ENCODE data around the gene CXCR6.

CXCR6 gene

DNA sequence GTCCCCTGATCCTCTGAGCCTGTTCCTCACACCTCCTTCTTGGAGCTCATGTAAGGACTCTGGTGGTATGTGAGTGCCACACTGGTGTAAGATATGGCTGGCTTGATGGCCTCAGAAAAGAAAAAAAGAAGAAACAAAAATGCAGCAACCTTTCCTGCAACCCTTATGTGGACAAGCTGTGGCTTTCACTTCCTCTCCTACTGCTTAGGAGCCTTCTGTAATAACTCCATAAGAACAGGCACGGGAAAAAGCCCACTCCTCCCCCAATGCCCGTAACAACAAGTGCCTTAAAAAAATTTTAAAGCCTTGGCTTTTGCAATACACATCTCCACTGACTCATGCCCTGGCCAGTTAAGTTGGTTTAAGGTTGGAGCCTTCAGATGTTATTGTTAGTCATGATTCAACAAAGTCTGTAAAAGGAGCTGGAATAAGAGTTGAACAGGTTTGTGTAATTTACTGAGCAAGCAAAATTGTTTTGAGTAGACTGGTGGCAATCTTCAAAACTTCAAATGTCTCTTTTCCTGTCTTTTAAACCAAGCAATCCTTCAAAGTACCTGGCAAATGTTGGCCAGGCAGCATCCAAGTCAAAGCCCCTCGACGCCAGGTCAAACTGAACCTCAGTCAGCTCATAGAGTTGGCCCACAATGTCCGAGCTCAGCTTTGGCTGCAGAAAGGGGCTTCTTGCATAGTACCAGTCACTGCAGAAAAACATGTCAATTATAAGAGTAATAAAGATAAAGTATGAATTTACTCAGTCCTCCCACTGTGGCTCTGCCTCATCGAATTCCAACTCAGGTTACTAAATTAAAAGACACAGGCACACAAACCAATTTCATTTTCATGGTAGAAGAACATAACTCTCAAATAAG, 29.5 kb downstream of the CXCR6 start:
- no peak for DNase-seq

GRCh38 chr3:45974686-45975085, 31.4 kb downstream of the CXCR6 start:
- no peak for DNase-seq

- no peak for DNase-seq
Observed at GRCh38 chr3:45975686-45976085, 32.4 kb downstream of the CXCR6 start.

DNA sequence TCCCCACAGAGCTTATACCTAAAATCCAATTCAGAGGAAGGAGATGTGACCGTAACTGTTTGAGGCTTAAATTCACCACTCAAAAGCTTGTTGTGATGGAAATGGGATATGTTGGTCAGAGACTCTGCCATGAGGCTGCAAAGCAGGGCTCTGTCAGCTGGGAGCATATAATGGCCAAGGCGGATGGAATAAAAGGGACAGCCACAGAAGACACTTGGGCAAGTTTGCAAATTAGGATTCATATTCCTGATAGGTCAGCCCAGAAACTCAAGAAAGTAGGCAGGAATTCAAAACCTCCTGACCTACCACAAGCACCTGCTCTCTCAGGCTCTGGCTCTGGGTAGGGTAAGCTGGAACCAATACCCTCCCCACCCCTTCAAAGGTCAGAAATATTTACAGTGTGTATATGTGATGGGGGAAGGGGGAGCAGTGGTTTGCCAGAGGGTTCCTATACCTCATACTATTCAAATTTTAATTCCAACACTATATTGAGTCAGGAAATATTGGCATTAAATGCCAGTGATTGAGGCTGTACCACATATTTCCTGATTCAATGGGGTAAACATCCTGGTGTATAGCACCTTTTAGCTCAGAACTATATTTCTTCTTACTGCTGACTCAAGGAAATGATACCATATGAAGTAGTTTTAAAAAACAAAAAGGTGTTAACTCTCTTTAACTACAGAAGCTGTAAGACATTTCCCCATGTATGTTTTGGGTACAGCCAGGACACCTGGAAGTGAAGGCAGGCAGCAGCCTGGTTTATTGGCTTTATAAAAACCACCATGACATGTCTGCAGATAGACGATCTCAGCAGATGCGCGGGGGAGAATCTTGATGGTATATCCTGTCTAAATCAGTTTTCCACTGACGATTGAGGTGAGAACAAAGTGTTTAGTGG, 33.2 kb downstream of the CXCR6 start:
- DNase-seq = peak; percentile 27 to 46

- DNase-seq = peak; percentile 47 to 50
Observed at GRCh38 chr3:45978006-45978761, 34.9 kb downstream of the CXCR6 start.

GRCh38 chr3:45979378-45979777, 36.1 kb downstream of the CXCR6 start:
- DNase-seq = no peak

GRCh38 chr3:45980229-45980813, 37.1 kb downstream of the CXCR6 start:
- DNase-seq = no peak

DNA sequence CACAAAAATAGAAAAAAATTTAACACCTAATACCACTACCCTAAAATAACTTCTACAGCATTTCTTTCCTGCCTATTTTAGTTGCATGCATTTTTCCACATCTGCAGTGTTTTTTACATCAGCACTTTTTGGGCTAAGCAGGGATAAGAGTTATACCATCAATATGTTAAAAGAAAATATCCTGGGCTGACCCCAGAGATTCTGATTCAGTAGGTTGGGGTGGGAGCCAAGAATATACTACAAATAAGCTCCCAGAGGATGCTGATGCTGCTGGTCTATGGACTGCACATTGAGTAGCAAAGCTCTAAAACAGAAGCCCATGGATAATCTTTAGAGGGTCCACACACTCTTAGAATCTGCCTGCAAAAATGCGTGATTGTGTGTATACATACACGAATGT, 37.6 kb downstream of the CXCR6 start:
- no peak for DNase-seq

- DNase-seq = no peak
Observed at GRCh38 chr3:45981346-45982074, 38.2 kb downstream of the CXCR6 start.

- no peak for DNase-seq
Observed at GRCh38 chr3:45983770-45984169, 40.5 kb downstream of the CXCR6 start.

- DNase-seq = no peak
Observed at GRCh38 chr3:45984331-45985312, 41.4 kb downstream of the CXCR6 start.

GRCh38 chr3:45985532-45986302, 42.5 kb downstream of the CXCR6 start:
- no peak for DNase-seq

DNA sequence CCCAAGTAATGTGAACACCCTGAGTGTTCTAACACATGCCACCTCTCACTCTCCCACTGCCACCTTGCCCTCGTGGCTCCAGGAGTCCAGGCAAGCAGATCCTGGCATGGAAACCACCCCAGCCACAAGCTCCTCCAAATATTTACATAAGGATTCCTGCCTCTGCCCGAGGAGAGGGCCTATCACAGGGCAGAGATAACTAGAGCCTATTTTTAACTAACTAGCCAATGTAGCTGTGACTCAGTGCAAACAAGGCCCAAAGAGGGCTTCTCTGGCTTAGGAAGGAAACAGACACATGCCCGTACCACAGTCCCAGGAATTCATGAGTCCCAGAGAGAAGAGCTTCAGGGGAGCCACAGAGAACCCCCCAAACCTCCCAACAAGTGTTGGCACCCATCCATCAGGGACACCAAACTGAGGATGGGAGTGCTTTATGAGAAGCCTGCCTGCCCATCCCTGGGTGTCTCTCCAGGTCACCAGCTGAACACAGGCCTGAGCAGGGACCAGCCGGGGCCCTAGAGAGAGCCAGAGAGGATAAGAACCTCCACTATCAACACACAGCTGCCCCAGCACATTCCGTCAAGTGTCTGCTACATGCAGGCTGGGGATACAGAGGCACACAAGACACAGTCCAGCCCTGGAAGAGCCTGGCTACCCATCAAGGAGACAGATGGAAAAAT, 43.2 kb downstream of the CXCR6 start:
- no peak for DNase-seq

- no peak for DNase-seq
Observed at GRCh38 chr3:45987368-45988291, 44.4 kb downstream of the CXCR6 start.

DNA sequence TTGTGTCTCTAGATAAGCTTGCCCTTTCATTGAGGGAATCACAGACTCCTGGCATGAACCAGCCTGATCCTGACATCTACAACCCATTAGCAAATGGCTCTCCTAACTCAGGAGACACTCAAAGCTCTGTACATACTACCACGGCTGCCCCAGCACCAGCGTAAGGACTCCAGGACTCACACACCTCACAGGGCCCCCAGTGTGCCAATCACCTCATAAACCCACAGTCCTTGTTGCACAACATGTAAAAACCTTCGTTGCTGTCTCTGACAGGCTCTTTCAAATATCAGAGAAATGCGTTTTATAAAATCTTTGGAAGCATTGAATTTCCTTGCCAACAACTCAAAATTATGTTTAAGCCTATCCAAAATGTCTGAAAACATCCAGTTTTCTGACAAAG, 45.1 kb downstream of the CXCR6 start:
- no peak for DNase-seq

DNA sequence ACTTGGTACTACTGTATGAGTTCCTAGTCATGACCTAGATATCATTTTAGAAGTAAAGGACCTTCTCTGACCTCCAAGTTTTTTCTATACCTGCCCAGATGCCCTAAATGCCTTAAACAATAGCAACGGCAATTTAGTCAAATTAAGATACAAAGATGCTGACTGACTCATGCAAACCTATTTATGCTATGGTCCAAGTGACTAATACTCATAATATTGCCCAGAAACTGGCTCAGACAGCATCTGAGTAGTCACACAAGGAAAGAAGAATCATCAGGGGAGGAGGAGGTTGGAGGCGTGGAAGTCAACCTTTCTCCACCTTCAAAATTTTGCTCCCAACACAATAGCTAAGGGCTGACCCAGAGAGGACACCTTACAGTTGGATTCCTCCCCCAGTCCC, 45.5 kb downstream of the CXCR6 start:
- DNase-seq = no peak

GRCh38 chr3:45990181-45990580, 46.9 kb downstream of the CXCR6 start:
- DNase-seq = no peak

DNA sequence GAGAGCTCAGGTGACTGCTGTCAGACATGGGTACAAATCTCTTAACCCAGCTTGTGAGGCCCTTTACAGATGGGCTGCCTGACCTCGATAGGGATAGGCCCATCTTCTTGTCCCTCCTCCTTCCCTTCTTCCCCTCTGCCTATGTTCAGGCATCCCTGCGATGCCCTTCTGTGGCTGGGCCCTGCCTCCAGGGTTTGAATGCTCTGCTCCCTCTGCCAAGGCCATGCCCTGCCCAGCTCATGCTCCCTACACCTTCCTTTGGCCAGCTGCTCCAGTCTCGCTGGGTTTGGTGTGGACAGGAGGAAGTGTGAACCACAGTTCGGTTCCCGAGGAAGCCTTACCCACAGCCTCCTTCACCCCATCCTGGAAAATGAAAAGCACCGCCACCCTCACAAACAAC, 48.1 kb downstream of the CXCR6 start:
- DNase-seq = no peak

All from activated CD4-positive, alpha-beta T cell treated with anti-CD3 and anti-CD28 coated beads for 4 hours (primary cell).